Lower leg skin (tissue), 3 donors: ENCODE data around the gene BORCS5.

Experiments
- CTCF ChIP-seq, 3 donors: fragments of 450-650 bp; IDR thresholded peaks; one replicate each; pipeline ENCODE4 v1.5.1; 2016; ENCODE audit warnings: antibody characterized with exemption in 3 of 3, mild to moderate bottlenecking in 3 of 3, moderate library complexity in 2 of 3
- POLR2A ChIP-seq, 2 donors: fragments of 450-650 bp; IDR thresholded peaks; one replicate each; pipeline ENCODE4 v1.6.1; 2016 to 2017; ENCODE audit warnings: antibody characterized with exemption in 2 of 2, mild to moderate bottlenecking in 1 of 2, moderate library complexity in 1 of 2

- TF ChIP-seq CTCF (IDR thresholded peaks at IDR 0.05) = no peak
- TF ChIP-seq POLR2A (IDR thresholded peaks at IDR 0.05) = no peak
These were observed 156.6 kb downstream of the BORCS5 start for GRCh38 chr12:12513416-12514006.
